Nephron (organoid): Measurements from ENCODE around the gene TIMM9.

Experiments used
- H3K27ac Mint-ChIP-seq, 3 experiments: 2 replicates each; pipeline ENCODE4 v1.8.0; 2020; ENCODE audit warnings: mixed read lengths in 3 of 3, mild to moderate bottlenecking in 2 of 3, moderate library complexity in 1 of 3
- H3K27me3 Mint-ChIP-seq: 2 replicates; pipeline ENCODE4 v1.8.0; 2021; ENCODE audit warnings: low read depth, mild to moderate bottlenecking, moderate library complexity, mixed read lengths
- H3K36me3 Mint-ChIP-seq: 2 replicates; pipeline ENCODE4 v1.8.0; 2020; ENCODE audit warnings: low read depth, mixed read lengths
- H3K4me1 Mint-ChIP-seq: 2 replicates; pipeline ENCODE4 v1.8.0; 2020; ENCODE audit warnings: mixed read lengths
- H3K4me3 Mint-ChIP-seq, 3 experiments: 2 replicates each; pipeline ENCODE4 v1.8.0; 2020; ENCODE audit warnings: mild to moderate bottlenecking in 3 of 3, mixed read lengths in 3 of 3, moderate library complexity in 2 of 3
- H3K9me3 Mint-ChIP-seq: 2 replicates; pipeline ENCODE4 v1.8.0; 2020; ENCODE audit warnings: mixed read lengths
- CTCF ChIP-seq, 3 experiments: fragments of 200-600 bp; sonication (generic); IDR thresholded peaks; one replicate each; pipeline ENCODE4 v1.5.0; 2021; ENCODE audit warnings: antibody characterized with exemption in 3 of 3; ENCODE audit not compliant: unreplicated experiment in 3 of 3

Gene TIMM9

DNA sequence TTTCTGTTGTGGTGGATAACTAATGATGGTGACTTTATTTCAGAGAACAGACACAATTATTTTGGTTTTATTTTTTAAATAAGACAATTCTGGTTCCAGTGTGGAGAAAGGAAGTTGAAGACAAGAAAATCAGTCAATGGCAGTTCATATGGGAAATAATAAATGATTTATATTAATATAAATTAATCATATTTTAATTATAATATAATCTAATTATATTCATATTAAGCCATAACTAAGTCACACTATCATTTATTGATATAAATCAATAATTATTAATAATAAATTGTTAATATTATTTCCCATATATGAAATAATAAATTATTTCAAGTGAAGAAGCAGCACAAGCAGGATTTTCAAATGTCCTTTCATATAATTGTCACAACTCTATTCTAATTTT lies 28.8 kb downstream of the TIMM9 start:
- peaks cover 3% of the 10 kb centered on the region for H3K36me3 Mint-ChIP-seq
- no peaks in the 10 kb centered on the region for H3K9me3 Mint-ChIP-seq
- H3K27me3 Mint-ChIP-seq, result no peaks in the 10 kb centered on the region
- TF ChIP-seq CTCF (IDR thresholded peaks at IDR 0.05; ENCODE audit: unreplicated experiment in 3 of 3), result no peak
- H3K4me3 Mint-ChIP-seq, result no peak overlapping the region
- H3K4me1 Mint-ChIP-seq, result peaks cover 4% of the 10 kb centered on the region
- H3K27ac Mint-ChIP-seq, result no peak overlapping the region

DNA sequence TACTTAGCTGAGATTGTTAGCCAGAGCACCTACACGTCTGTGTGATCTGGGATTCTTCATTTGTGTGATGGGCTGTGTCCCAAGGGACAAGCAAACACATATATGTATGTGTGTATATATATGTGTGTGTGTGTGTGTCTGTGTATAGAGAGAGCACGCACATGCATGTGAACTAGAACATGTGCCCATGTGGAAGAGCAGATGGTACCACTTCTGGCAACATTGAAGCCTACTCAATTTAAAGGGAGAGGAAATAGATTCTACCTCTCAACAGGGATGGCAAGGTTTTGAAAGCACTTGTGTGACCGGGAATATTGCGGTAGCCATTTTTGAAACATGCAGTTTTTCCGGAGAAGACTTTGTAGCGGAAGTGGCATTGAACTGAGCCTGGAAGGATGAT lies 30.2 kb downstream of the TIMM9 start:
- Mint-ChIP-seq H3K36me3 (peaks cover 3% of the 10 kb centered on the region), H3K4me3 (peak overlapping the region in 2 of 3 experiments; percentile 55 to 63), H3K27ac (no peak overlapping the region), H3K9me3 (no peaks in the 10 kb centered on the region), H3K4me1 (peaks cover 4% of the 10 kb centered on the region), H3K27me3 (no peaks in the 10 kb centered on the region)
- no peak for TF ChIP-seq CTCF (IDR thresholded peaks at IDR 0.05; ENCODE audit: unreplicated experiment in 3 of 3)

DNA sequence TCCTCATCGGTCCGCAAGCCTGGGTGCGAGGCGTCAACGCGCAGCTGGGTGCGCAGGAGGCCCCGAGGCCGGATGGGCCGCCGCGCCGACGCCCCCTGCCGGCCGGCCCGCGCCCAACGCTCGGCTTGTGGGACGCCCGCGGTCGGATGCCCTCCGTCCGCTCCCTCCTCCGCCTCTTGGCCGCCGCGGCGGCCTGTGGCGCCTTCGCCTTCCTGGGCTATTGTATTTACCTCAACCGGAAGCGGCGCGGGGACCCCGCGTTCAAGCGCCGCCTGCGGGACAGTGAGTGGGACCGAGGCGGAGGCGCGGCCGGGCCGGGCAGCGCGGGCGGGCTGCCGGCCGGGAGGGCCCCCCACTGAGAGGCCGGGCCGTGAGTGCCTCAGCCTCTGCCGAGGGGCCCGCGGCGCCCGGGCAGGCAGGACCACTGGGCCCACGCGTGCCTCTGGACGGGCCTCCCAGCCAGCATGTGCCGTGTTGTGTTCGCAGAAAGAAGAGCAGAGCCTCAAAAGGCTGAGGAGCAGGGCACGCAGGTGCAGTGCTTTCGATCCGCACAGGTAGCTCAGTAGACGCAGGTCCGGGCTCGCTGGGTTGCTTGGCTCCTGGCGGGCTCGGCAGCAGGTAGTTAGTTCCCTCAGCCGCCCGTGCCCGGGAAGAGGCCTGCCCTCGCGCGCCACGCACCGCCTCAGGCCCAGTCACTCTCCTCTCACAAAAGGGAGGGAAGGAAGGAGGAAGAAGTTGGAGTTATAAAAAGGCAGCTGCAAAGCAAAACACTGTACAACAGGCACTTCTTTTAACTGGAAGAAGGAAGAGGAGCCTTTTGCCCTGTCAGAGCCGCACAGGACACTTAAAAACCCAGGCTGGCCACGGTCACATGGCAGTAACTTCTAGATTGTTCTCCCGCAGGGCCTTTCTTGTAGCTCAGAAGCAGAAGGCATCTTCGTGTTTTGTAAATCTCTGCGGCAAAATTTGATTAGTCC lies 31.2 kb downstream of the TIMM9 start, which contains the start of gene TOMM20L:
Gene TOMM20L, plus strand, starts transcription at position 119 of the 977 bp plus-strand sequence. Its CDS starts 28 bp downstream, at position 147.
- Mint-ChIP-seq H3K27ac (peak within 1 kb of the TSS; percentile 57 to 97 (median 85)), H3K27me3 (no peaks in the 10 kb centered on the region), H3K4me1 (peaks cover 4% of the 10 kb centered on the region), H3K9me3 (no peaks in the 10 kb centered on the region), H3K36me3 (no peaks in the 10 kb centered on the region), H3K4me3 (peak within 1 kb of the TSS; percentile 76 to 88 (median 84))
- peak; percentile 91 to 97 (median 92) for TF ChIP-seq CTCF (IDR thresholded peaks at IDR 0.05; ENCODE audit: unreplicated experiment in 3 of 3)

DNA sequence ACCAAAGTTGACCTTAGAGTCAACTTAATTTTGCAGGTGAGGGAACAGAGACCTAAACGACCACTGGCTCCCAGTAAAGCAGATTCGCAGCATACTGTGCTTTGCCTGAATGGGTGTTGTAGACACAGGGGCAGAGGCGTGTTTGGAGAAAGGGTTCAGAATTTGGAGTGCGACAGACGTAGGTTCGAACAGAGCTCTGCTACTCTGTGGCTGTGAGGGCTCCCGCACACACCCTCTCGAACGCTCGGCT lies 31.8 kb downstream of the TIMM9 start:
- Mint-ChIP-seq H3K27ac (peak overlapping the region; percentile 57 to 97 (median 82)), H3K36me3 (no peaks in the 10 kb centered on the region), H3K4me3 (peak overlapping the region; percentile 76 to 88 (median 84)), H3K27me3 (no peaks in the 10 kb centered on the region), H3K9me3 (no peaks in the 10 kb centered on the region), H3K4me1 (peaks cover 4% of the 10 kb centered on the region)
- no peak for TF ChIP-seq CTCF (IDR thresholded peaks at IDR 0.05; ENCODE audit: unreplicated experiment in 3 of 3)

DNA sequence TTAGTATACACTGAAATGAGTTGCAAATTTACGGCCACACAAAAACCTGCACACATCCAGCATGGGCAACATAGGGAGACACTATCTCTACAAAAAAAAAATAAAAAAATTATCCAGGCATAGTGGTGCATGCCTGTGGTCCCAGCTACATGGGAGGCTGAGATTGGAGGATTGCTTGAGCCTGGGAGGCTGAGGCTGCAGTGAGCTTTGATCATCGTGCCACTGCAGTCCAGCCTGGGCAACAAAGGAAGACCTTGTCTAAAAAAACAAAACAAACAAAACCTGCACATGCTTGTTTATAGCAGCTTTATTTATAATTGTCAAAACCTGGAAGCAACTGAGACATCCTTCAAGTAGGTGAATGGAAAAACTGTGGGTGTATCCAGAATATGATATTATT lies 36.5 kb downstream of the TIMM9 start:
- Mint-ChIP-seq H3K4me1 (no peaks in the 10 kb centered on the region), H3K27me3 (no peaks in the 10 kb centered on the region), H3K27ac (no peak overlapping the region), H3K36me3 (peaks cover 11% of the 10 kb centered on the region), H3K4me3 (no peak overlapping the region), H3K9me3 (peaks cover 4% of the 10 kb centered on the region)
- no peak for TF ChIP-seq CTCF (IDR thresholded peaks at IDR 0.05; ENCODE audit: unreplicated experiment in 3 of 3)

DNA sequence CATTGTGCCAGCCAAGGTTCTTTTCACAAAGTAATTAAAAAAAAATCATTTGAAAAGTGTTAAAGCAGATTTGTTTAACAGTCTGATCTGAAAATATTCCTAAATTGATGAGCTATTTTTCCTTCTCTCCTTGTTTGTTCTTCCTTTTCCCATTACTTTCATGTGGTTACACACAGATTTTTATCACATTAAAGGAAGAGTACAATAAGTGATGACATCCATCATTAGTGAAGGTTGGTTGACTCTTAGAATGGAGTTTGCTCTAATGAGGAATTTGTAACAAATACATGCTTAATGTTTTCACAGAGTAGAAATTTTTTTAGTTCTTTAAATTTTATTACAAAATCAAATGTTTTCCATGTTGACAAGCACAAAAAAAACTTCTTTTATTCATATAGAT lies 50.5 kb downstream of the TIMM9 start:
- Mint-ChIP-seq H3K9me3 (peaks cover 7% of the 10 kb centered on the region), H3K4me3 (no peak overlapping the region), H3K27ac (no peak overlapping the region), H3K27me3 (no peaks in the 10 kb centered on the region), H3K4me1 (no peaks in the 10 kb centered on the region), H3K36me3 (peaks cover 63% of the 10 kb centered on the region)
- no peak for TF ChIP-seq CTCF (IDR thresholded peaks at IDR 0.05; ENCODE audit: unreplicated experiment in 3 of 3)
